K562 (cell line): ENCODE data around the gene WFDC9.
"Not testable (repeated sequence)": the region's sequence is repeated elsewhere in the genome, so short reads cannot be mapped to it uniquely, and the experiment has no call there.

Experiments
- HCFC1 ChIP-seq: IDR thresholded peaks from 2 replicates; pipeline ENCODE4 v1.6.1; 2012; ENCODE audit warnings: low read depth, low read length, improper control_type of control experiment
- NCOA1 ChIP-seq: fragments of 450-650 bp; IDR thresholded peaks from 2 replicates; pipeline ENCODE4 v1.6.1; 2016; ENCODE audit warnings: low read depth
- POLR2A ChIP-seq: fragments of 450-650 bp; conservative IDR thresholded peaks from 2 replicates; pipeline ENCODE4 v1.6.1; 2016
- POLR2AphosphoS5 ChIP-seq: IDR thresholded peaks from 2 replicates; pipeline ENCODE4 v1.6.1; 2011; ENCODE audit warnings: mild to moderate bottlenecking, low read depth, low read length, moderate library complexity; ENCODE audit not compliant: control insufficient read depth, insufficient read depth
- TEAD4 ChIP-seq, 2 experiments: sonication (generic) in 1 of 2; formaldehyde crosslinking in 1 of 2; IDR thresholded peaks; 2 replicates each; pipeline versions ENCODE4 v1.6.1 to v1.8.0; 2012 to 2022; ENCODE audit warnings: borderline replicate concordance in 1 of 2, inconsistent platforms in 1 of 2, low read length in 1 of 2, mild to moderate bottlenecking in 1 of 2, missing genetic modification reagents in 1 of 2
- ZNF263 ChIP-seq: sonication (generic); formaldehyde crosslinking; IDR thresholded peaks from 2 replicates; pipeline ENCODE4 v1.8.0; 2022; ENCODE audit warnings: mild to moderate bottlenecking, missing genetic modification reagents, borderline replicate concordance
- ZNF830 ChIP-seq: fragments of 250-450 bp; sonication (Bioruptor Pico); IDR thresholded peaks from 2 replicates; pipeline ENCODE4 v1.5.0; 2021; ENCODE audit warnings: mild to moderate bottlenecking

- TF ChIP-seq NCOA1; POLR2AphosphoS5; HCFC1; ZNF830; TEAD4 (IDR thresholded peaks at IDR 0.05; ENCODE audit: low read length); TEAD4 (CRISPR knock-in tag; IDR thresholded peaks at IDR 0.05; ENCODE audit: borderline replicate concordance); ZNF263 (CRISPR knock-in tag); POLR2A: not testable (repeated sequence)
These were observed 20.6 kb upstream of the WFDC9 start for GRCh38 chr20:45651726-45652125.
